Mesenchymal stem cell (in vitro differentiated cells and primary cell): ENCODE results near the gene CLTCL1.

Experiments used
- DNase-seq: peaks from one replicate; pipeline ENCODE4 v3.0.0-alpha.2; 2013
- H2AFZ ChIP-seq: one replicate; pipeline ENCODE4 v1.6.1; 2013; ENCODE audit warnings: low read depth, mild to moderate bottlenecking, control low read depth, inconsistent platforms, low read length, moderate library complexity
- H2AK5ac ChIP-seq: 2 replicates; pipeline ENCODE4 v1.6.1; 2013; ENCODE audit warnings: low read length, moderate library complexity, mild to moderate bottlenecking, inconsistent platforms; ENCODE audit not compliant: severe bottlenecking
- H2BK120ac ChIP-seq: one replicate; pipeline ENCODE4 v1.6.1; 2013; ENCODE audit warnings: low read depth, mild to moderate bottlenecking, inconsistent platforms, low read length, moderate library complexity
- H2BK12ac ChIP-seq, 2 experiments: one replicate each; pipeline ENCODE4 v1.6.1; 2013; ENCODE audit warnings: inconsistent platforms in 2 of 2, low read length in 2 of 2, mild to moderate bottlenecking in 2 of 2, moderate library complexity in 2 of 2, control low read depth in 1 of 2
- H2BK15ac ChIP-seq: one replicate; pipeline ENCODE4 v1.6.1; 2013; ENCODE audit warnings: mild to moderate bottlenecking, low read depth, inconsistent platforms; ENCODE audit not compliant: poor library complexity, severe bottlenecking
- H2BK5ac ChIP-seq: 2 replicates; pipeline ENCODE4 v1.6.1; 2013; ENCODE audit warnings: low read depth, mild to moderate bottlenecking, low read length, control low read depth, inconsistent platforms; ENCODE audit not compliant: poor library complexity, severe bottlenecking
- H3K14ac ChIP-seq, 2 experiments: one replicate each; pipeline ENCODE4 v1.6.1; 2013; ENCODE audit warnings: inconsistent platforms in 2 of 2, low read length in 2 of 2, control low read depth in 1 of 2, mild to moderate bottlenecking in 1 of 2, moderate library complexity in 1 of 2
- H3K18ac ChIP-seq, 2 experiments: one replicate each; pipeline ENCODE4 v1.6.1; 2013; ENCODE audit warnings: inconsistent platforms in 2 of 2, low read length in 2 of 2, control low read depth in 1 of 2, low read depth in 1 of 2, mild to moderate bottlenecking in 1 of 2
- H3K23ac ChIP-seq, 2 experiments: one replicate each; pipeline ENCODE4 v1.6.1; 2013; ENCODE audit warnings: inconsistent platforms in 2 of 2, low read length in 2 of 2, mild to moderate bottlenecking in 2 of 2, moderate library complexity in 2 of 2, control low read depth in 1 of 2
- H3K27ac ChIP-seq: 2 replicates; pipeline ENCODE4 v1.5.1; 2013; ENCODE audit warnings: mild to moderate bottlenecking, moderate library complexity, low read length, control low read depth, inconsistent platforms; ENCODE audit not compliant: poor library complexity, severe bottlenecking
- H3K27me3 ChIP-seq, 2 experiments: 2 replicates each; pipeline versions ENCODE4 v1.6.1 to v1.7.0; 2013; ENCODE audit warnings: low read length in 2 of 2, mild to moderate bottlenecking in 2 of 2, moderate library complexity in 2 of 2, control low read depth in 1 of 2, inconsistent platforms in 1 of 2; ENCODE audit not compliant: control insufficient read depth in 1 of 2, insufficient read depth in 1 of 2
- H3K36me3 ChIP-seq, 2 experiments: 2 replicates each; pipeline versions ENCODE4 v1.6.1 to v1.7.0; 2013; ENCODE audit warnings: low read length in 2 of 2, control low read depth in 1 of 2, inconsistent platforms in 1 of 2, low read depth in 1 of 2, mild to moderate bottlenecking in 1 of 2; ENCODE audit not compliant: insufficient read depth in 2 of 2, control insufficient read depth in 1 of 2
- H3K4ac ChIP-seq, 2 experiments: one replicate each; pipeline ENCODE4 v1.6.1; 2013; ENCODE audit warnings: inconsistent platforms in 2 of 2, low read length in 2 of 2, mild to moderate bottlenecking in 2 of 2, moderate library complexity in 2 of 2, control low read depth in 1 of 2, low read depth in 1 of 2
- H3K4me1 ChIP-seq: 2 replicates; pipeline ENCODE4 v1.6.1; 2013; ENCODE audit warnings: low read depth, low read length, control low read depth; ENCODE audit not compliant: control insufficient read depth, insufficient read depth
- H3K4me2 ChIP-seq: 2 replicates; pipeline ENCODE4 v1.6.1; 2013; ENCODE audit warnings: low read length, mild to moderate bottlenecking, inconsistent platforms; ENCODE audit not compliant: poor library complexity, severe bottlenecking
- H3K4me3 ChIP-seq, 2 experiments: 2 replicates each; pipeline versions ENCODE4 v1.5.1 to v1.7.0; 2013; ENCODE audit warnings: low read length in 2 of 2, mild to moderate bottlenecking in 2 of 2, control low read depth in 1 of 2, low read depth in 1 of 2; ENCODE audit not compliant: insufficient read depth in 1 of 2
- H3K79me1 ChIP-seq: replicated peaks from 2 replicates; pipeline ENCODE4 v1.6.1; 2013; ENCODE audit warnings: mild to moderate bottlenecking, control low read depth, low read length, inconsistent platforms; ENCODE audit not compliant: poor library complexity, severe bottlenecking
- H3K9ac ChIP-seq: 2 replicates; pipeline ENCODE4 v1.7.0; 2013; ENCODE audit warnings: mild to moderate bottlenecking, low read length, moderate library complexity
- H3K9me3 ChIP-seq: 2 replicates; pipeline ENCODE4 v1.7.0; 2013; ENCODE audit warnings: mild to moderate bottlenecking, low read length; ENCODE audit not compliant: control insufficient read depth
- H4K8ac ChIP-seq: one replicate; pipeline ENCODE4 v1.6.1; 2013; ENCODE audit warnings: inconsistent platforms, mild to moderate bottlenecking, low read length, moderate library complexity
- H4K91ac ChIP-seq: one replicate; pipeline ENCODE4 v1.6.1; 2013; ENCODE audit warnings: mild to moderate bottlenecking, low read length, inconsistent platforms
- WGBS: methylation state at CpG from one replicate; pipeline ENCODE4 v1.1.7; 2013; ENCODE audit warnings: mixed read lengths; 5-methylcytosine and 5-hydroxymethylcytosine counted together

CLTCL1 gene

GRCh38 chr22:19220867-19221266, 70.7 kb downstream of the CLTCL1 start:
- no peak overlapping the region for H3K14ac ChIP-seq
- H3K18ac ChIP-seq, result no peak overlapping the region
- H3K9me3 ChIP-seq, result no peaks in the 10 kb centered on the region
- H3K4ac ChIP-seq, result no peak overlapping the region
- no peaks in the 10 kb centered on the region for H3K79me1 ChIP-seq
- no peak overlapping the region for H3K27ac ChIP-seq
- H2AFZ ChIP-seq, result no peak overlapping the region
- no peak overlapping the region for H2BK12ac ChIP-seq
- no peak for DNase-seq
- H3K23ac ChIP-seq, result no peak overlapping the region
- no peaks in the 10 kb centered on the region for H3K27me3 ChIP-seq
- H4K8ac ChIP-seq, result no peak overlapping the region
- no peak overlapping the region for H2BK15ac ChIP-seq
- no peak overlapping the region for H2BK120ac ChIP-seq
- no peak overlapping the region for H3K4me2 ChIP-seq
- no peak overlapping the region for H2BK5ac ChIP-seq
- H3K4me1 ChIP-seq, result peaks cover 2% of the 10 kb centered on the region
- H3K36me3 ChIP-seq, result peaks cover 54 to 56% of the 10 kb centered on the region in 2 experiments
- 96% methylated on average over 3 of the region's 3 CpGs for WGBS
- no peak overlapping the region for H2AK5ac ChIP-seq
- no peak overlapping the region for H3K9ac ChIP-seq
- H4K91ac ChIP-seq, result no peak overlapping the region
- H3K4me3 ChIP-seq, result no peak overlapping the region

- Histone ChIP-seq H2AFZ (no peak overlapping the region), H4K91ac (no peak overlapping the region), H3K4ac (no peak overlapping the region), H2BK120ac (no peak overlapping the region), H4K8ac (no peak overlapping the region), H3K14ac (no peak overlapping the region), H3K79me1 (no peaks in the 10 kb centered on the region), H2BK15ac (no peak overlapping the region), H3K18ac (no peak overlapping the region), H3K4me3 (no peak overlapping the region), H3K9me3 (no peaks in the 10 kb centered on the region), H3K36me3 (peaks cover 50 to 55% of the 10 kb centered on the region in 2 experiments), H3K27ac (no peak overlapping the region), H2BK5ac (peak overlapping the region; percentile 36), H3K27me3 (no peaks in the 10 kb centered on the region), H3K9ac (no peak overlapping the region), H2AK5ac (no peak overlapping the region), H3K23ac (no peak overlapping the region), H3K4me1 (peaks cover 2% of the 10 kb centered on the region), H2BK12ac (no peak overlapping the region), H3K4me2 (no peak overlapping the region)
- DNase-seq, result no peak
- 86% methylated on average over 4 of the region's 5 CpGs for WGBS
Measured at GRCh38 chr22:19218541-19219233, 72.8 kb downstream of the CLTCL1 start.

- Histone ChIP-seq H2BK120ac (no peak overlapping the region), H3K4me1 (peaks cover 2% of the 10 kb centered on the region), H2AK5ac (no peak overlapping the region), H3K9me3 (no peaks in the 10 kb centered on the region), H3K4me3 (no peak overlapping the region), H3K79me1 (no peaks in the 10 kb centered on the region), H3K27ac (no peak overlapping the region), H2BK12ac (no peak overlapping the region), H3K27me3 (no peaks in the 10 kb centered on the region), H2AFZ (no peak overlapping the region), H3K9ac (no peak overlapping the region), H3K14ac (no peak overlapping the region), H2BK5ac (no peak overlapping the region), H4K91ac (no peak overlapping the region), H3K18ac (no peak overlapping the region), H3K4me2 (no peak overlapping the region), H3K23ac (no peak overlapping the region), H3K36me3 (peaks cover 31 to 34% of the 10 kb centered on the region in 2 experiments), H4K8ac (no peak overlapping the region), H3K4ac (no peak overlapping the region), H2BK15ac (no peak overlapping the region)
- WGBS, result 95% methylated on average over 5 of the region's 5 CpGs
- no peak for DNase-seq
Measured at GRCh38 chr22:19216579-19216978, 74.9 kb downstream of the CLTCL1 start.

- Histone ChIP-seq H3K4me1 (peaks cover 2% of the 10 kb centered on the region), H3K27me3 (no peaks in the 10 kb centered on the region), H3K4me2 (no peak overlapping the region), H3K9ac (no peak overlapping the region), H3K14ac (peak overlapping the region in 1 of 2 experiments; percentile 55), H2BK120ac (no peak overlapping the region), H2AK5ac (no peak overlapping the region), H2BK5ac (no peak overlapping the region), H4K8ac (no peak overlapping the region), H3K79me1 (no peaks in the 10 kb centered on the region), H2AFZ (no peak overlapping the region), H3K4ac (no peak overlapping the region), H2BK12ac (no peak overlapping the region), H3K4me3 (peak overlapping the region in 1 of 2 experiments; percentile 29), H4K91ac (no peak overlapping the region), H2BK15ac (no peak overlapping the region), H3K36me3 (peaks cover 20 to 22% of the 10 kb centered on the region in 2 experiments), H3K23ac (no peak overlapping the region), H3K27ac (no peak overlapping the region), H3K18ac (no peak overlapping the region), H3K9me3 (no peaks in the 10 kb centered on the region)
- WGBS, result over 99% methylated on average over 14 of the region's 14 CpGs
- DNase-seq, result no peak
Measured at GRCh38 chr22:19215360-19215759, 76.2 kb downstream of the CLTCL1 start.
